Measurements from ENCODE around the gene KCNQ1.

The KCNQ1 gene

DNA sequence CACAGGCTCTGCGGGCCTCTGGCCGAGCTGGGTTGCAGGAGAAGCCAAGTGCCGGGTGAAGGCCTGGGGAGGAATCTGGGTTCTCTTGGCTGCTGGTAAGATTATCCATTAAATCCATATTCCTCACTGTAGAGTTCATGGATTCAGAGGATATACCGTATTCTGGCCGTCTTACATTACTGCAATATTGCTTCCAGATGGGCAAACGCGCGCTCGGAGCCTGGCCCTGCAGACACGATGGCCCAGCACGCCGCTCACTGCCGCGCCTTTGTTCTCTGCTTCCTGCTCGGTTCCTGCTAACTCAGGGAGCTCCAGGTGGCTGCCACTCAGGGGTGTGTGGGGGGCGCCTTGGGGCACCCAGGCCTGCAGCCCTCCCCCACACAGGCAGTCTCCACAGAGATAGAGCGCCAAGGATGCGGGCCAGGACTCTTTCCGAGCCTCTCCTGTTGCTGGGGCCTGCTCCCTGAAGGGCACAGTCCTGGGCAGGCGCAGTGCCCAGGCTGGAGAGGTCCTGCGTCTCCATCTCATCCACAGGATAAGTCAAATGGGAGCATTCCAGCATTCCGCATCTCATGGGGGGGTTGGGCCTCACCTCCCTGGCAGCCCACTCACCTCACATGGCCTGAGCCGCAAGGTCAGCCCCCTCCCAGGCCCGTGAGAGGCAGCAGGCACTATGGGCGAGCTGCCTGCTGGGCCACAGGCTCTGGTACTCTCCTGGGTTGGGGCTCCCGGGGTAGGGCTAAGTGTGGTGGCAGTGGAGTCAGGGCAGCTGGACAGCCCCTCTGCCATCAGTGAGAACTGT, 269.1 kb downstream of the KCNQ1 start:
- no peak for DNase-seq (ENCODE audit: low read depth in 2 of 2)

DNA sequence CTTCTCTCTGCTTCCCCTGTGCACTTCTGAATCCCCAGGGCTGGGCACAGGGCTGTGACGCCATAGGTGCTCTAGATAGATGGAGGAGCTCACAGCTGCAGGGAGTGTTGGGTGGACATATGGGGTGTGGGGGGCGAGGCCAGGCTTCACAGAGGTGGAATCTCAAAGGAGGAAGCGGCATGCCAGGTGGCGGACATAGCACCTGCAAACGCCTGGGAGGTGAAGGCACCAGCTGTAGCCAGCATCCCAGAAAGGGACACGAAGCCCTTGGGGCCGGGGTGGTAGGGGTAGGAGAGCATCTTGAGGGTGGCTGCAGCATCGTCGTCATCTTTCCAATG, 269.6 kb downstream of the KCNQ1 start:
- no peak for DNase-seq (ENCODE audit: low read depth in 2 of 2)

GRCh38 chr11:2714871-2715270, 270.1 kb downstream of the KCNQ1 start:
- no peak for DNase-seq (ENCODE audit: low read depth in 2 of 2)

DNA sequence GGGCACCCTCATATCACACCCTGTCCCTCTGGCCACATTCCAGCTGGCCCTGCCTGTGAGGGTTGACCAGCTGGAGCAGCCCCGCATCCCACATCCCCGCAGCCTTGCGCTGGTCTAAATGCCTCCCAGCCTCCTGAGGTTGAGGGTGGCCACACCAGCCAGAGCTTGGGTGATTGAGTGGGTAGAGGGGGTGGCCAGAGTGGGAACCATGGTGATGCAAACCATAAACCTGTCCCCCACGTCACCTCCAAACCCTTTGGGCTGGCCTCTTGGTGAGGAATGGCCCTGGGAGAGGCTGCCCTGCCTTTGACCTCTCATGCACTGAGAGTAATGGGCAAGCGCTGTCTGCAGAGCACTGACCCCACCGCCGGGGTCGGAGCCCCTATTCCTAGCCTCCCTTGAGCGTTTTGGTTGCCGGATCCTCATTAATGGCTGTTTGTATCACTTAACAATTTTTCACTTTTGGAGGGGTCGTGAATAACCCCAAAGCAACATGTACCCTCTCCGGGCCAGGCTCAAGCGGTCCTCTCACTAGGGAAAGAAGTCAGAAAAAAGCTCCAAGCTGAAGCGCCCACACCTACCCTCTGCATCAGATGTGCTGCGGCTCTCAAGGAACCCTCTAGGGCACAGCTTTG, 271.0 kb downstream of the KCNQ1 start:
- DNase-seq (ENCODE audit: low read depth in 2 of 2) = no peak

GRCh38 chr11:2716376-2717095, 271.7 kb downstream of the KCNQ1 start:
- no peak for DNase-seq (ENCODE audit: low read depth in 2 of 2)

DNA sequence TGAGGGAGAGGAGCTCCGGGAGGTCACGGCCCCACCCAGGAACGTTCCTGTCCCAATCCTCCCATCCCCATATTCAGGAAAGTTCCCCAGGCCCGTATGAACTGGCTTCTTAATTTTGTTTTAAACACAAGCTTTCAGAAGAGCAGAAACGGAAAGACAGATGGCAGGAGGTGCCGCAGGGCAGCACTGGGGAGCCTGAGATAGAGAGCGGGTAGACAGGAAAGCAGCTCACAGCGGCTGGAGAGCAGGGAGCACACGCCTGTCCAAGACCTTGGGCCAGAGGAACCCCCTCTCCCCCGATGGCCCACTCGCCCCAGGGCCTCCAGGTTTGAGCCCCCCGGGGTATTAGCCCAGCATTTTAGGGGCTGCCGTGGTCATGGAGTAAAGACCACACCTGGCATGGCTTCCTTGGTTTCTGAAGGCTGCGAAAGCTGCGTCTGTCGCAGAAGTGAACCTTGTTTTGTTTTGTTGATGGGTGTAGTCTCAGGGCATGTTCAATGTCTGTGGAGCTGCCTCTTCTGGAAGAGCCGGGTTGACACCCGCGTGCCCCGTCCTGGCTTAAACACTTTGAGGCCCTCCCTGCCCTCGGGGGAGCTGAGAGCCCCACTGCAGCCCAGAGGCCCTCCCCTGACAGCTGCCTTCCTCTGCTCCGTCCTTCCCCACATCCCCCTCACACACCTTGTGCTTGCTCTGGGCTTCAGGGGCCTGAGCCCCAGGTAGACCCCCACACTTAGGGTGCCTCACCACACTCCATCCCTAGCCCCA, 272.9 kb downstream of the KCNQ1 start:
- no peak for DNase-seq (ENCODE audit: low read depth in 2 of 2)

DNA sequence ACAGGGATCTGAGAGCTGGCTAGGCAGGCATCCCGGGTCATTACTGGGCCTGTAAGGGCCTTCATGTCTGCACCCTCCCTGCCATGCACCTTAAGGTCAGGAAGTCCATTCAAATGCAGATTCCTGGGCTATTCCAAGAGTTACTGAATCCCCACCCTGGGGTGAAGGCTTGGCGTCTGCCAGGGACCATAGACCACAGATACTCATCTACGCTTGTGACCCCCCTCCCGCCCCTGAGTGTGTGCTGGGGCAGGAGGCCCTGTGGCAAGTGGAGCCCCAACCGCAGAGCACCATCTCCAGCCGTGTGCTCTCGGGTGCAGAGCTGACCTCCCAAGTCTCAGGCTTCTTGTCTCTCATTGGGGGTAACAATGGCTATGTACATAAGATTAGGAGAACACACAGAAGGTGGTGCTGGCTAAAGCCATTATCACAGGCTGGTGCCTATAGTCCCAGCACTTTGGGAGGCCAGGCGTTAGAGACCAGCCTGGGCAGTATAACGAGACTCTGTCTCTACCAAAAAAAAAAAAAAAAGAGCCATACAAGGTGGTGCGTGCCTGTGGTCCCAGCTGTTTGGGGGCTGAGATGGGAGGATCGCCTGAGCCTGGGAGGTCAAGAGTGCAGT, 274.1 kb downstream of the KCNQ1 start:
- DNase-seq (ENCODE audit: low read depth in 2 of 2) = no peak

GRCh38 chr11:2719831-2720590, 275.2 kb downstream of the KCNQ1 start:
- no peak for DNase-seq (ENCODE audit: low read depth in 2 of 2)

- DNase-seq (ENCODE audit: low read depth in 2 of 2) = no peak
Measured at GRCh38 chr11:2721210-2721916, 276.6 kb downstream of the KCNQ1 start.

- DNase-seq (ENCODE audit: low read depth in 2 of 2) = no peak
Measured at GRCh38 chr11:2722955-2723354, 278.1 kb downstream of the KCNQ1 start.

- no peak for DNase-seq (ENCODE audit: low read depth in 2 of 2)
Measured at GRCh38 chr11:2724104-2724503, 279.3 kb downstream of the KCNQ1 start.

GRCh38 chr11:2724653-2725367, 280.0 kb downstream of the KCNQ1 start:
- no peak for DNase-seq (ENCODE audit: low read depth in 2 of 2)

- DNase-seq (ENCODE audit: low read depth in 2 of 2) = no peak
Measured at GRCh38 chr11:2725368-2726300, 280.8 kb downstream of the KCNQ1 start.

GRCh38 chr11:2726964-2727363, 282.2 kb downstream of the KCNQ1 start:
- no peak for DNase-seq (ENCODE audit: low read depth in 2 of 2)

GRCh38 chr11:2728128-2728662, 283.4 kb downstream of the KCNQ1 start:
- DNase-seq (ENCODE audit: low read depth in 2 of 2) = no peak

- no peak for DNase-seq (ENCODE audit: low read depth in 2 of 2)
Measured at GRCh38 chr11:2728663-2729332, 284.0 kb downstream of the KCNQ1 start.

- DNase-seq (ENCODE audit: low read depth in 2 of 2) = no peak
Measured at GRCh38 chr11:2729841-2730240, 285.0 kb downstream of the KCNQ1 start.

Data from stimulated activated CD8-positive, alpha-beta memory T cell treated with anti-CD3 and anti-CD28 coated beads, Interleukin-7, amount 100 ng/mL, for 1 hour (primary cell).